ENCODE results near the gene METTL15. TPM values are rescaled to one million over a fixed set of nuclear protein-coding genes. Genes with fewer than 3 reads are reported as not detected.

METTL15 gene
- total and polyA plus RNA-seq, 4 donors, result 3.4 to 36.3 (median 9.0) TPM

DNA sequence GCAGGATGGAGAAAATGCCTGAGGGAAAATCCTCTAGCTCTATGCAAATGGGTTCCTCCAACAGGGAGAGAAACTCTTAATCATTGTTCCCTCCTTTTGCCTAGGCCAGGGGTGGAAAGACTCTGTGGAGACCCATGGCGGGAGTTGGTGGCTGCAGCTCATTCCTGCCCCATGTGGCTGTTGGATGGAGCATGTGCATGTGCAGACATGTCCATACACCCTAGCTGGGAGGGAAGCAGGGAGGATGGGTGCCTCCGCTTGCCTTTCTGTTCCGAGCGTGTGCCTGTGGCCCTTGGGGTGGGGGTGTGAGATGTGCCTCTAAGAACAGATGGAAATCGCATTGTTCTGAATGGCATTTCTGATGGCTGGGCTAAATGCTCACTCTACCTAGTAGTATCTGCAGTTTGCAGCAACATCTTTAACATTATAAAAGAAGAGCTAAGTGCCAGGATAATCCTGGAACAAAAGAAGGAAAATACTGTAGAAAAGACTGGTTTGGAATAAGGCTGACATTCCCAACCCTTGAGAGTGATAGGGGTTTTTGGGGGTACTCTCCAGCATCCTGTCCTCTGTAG is 31.7 kb downstream of the METTL15 start:
- no peaks in the 10 kb centered on the region for H3K4me1 ChIP-seq (ENCODE audit: control insufficient read depth in 5 of 5, insufficient read depth in 5 of 5, low read length in 5 of 5)
- no peak for DNase-seq
- TF ChIP-seq, protein P1, sequence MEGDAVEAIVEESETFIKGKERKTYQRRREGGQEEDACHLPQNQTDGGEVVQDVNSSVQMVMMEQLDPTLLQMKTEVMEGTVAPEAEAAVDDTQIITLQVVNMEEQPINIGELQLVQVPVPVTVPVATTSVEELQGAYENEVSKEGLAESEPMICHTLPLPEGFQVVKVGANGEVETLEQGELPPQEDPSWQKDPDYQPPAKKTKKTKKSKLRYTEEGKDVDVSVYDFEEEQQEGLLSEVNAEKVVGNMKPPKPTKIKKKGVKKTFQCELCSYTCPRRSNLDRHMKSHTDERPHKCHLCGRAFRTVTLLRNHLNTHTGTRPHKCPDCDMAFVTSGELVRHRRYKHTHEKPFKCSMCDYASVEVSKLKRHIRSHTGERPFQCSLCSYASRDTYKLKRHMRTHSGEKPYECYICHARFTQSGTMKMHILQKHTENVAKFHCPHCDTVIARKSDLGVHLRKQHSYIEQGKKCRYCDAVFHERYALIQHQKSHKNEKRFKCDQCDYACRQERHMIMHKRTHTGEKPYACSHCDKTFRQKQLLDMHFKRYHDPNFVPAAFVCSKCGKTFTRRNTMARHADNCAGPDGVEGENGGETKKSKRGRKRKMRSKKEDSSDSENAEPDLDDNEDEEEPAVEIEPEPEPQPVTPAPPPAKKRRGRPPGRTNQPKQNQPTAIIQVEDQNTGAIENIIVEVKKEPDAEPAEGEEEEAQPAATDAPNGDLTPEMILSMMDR (IDR thresholded peaks at IDR 0.05; ENCODE audit: control extremely low read depth, extremely low read depth), result no peak
- H3K9me3 ChIP-seq (ENCODE audit: control insufficient read depth in 4 of 4, insufficient read depth in 3 of 4, low read length in 3 of 4), result peaks cover 0 to 23% (median 8%) of the 10 kb centered on the region in 4 donors
- no peak overlapping the region for H3K9ac ChIP-seq (ENCODE audit: insufficient read depth in 1 of 2, low read length in 2 of 2)
- ATAC-seq (ENCODE audit: insufficient read depth, low FRiP score), result no peak
- H3K36me3 ChIP-seq (ENCODE audit: control insufficient read depth in 4 of 4, insufficient read depth in 4 of 4, low read length in 4 of 4), result peaks cover 0 to 7% (median 4%) of the 10 kb centered on the region in 4 donors
- H3K27me3 ChIP-seq (ENCODE audit: control insufficient read depth in 3 of 3, insufficient read depth in 3 of 3, low read length in 2 of 3), result no peaks in the 10 kb centered on the region
- WGBS, 2 donors, result 99% methylated on average over 5 of the region's 5 CpGs
- H3K4me3 ChIP-seq, result no peak overlapping the region
- H3K27ac ChIP-seq (ENCODE audit: low read depth in 1 of 2, low read length in 1 of 2), result no peak overlapping the region

- H3K4me1 ChIP-seq (ENCODE audit: control insufficient read depth in 5 of 5, insufficient read depth in 5 of 5, low read length in 5 of 5), result no peaks in the 10 kb centered on the region
- H3K4me3 ChIP-seq, result no peak overlapping the region
Observed at GRCh38 chr11:28140689-28141455, 32.7 kb downstream of the METTL15 start.

GRCh38 chr11:28142724-28143123 is 34.5 kb downstream of the METTL15 start:
- H3K27me3 ChIP-seq (ENCODE audit: control insufficient read depth in 3 of 3, insufficient read depth in 3 of 3, low read length in 2 of 3), result no peaks in the 10 kb centered on the region
- H3K27ac ChIP-seq (ENCODE audit: low read depth in 1 of 2, low read length in 1 of 2), result no peak overlapping the region
- H3K9ac ChIP-seq (ENCODE audit: insufficient read depth in 1 of 2, low read length in 2 of 2), result no peak overlapping the region
- no peak for ATAC-seq (ENCODE audit: insufficient read depth, low FRiP score)
- no peak overlapping the region for H3K4me3 ChIP-seq
- TF ChIP-seq, protein P1 (IDR thresholded peaks at IDR 0.05; ENCODE audit: control extremely low read depth, extremely low read depth), result no peak
- H3K36me3 ChIP-seq (ENCODE audit: control insufficient read depth in 4 of 4, insufficient read depth in 4 of 4, low read length in 4 of 4), result peaks cover 0 to 5% (median 3%) of the 10 kb centered on the region in 4 donors
- DNase-seq, result no peak
- H3K9me3 ChIP-seq (ENCODE audit: control insufficient read depth in 4 of 4, insufficient read depth in 3 of 4, low read length in 3 of 4), result peaks cover 0 to 20% (median 8%) of the 10 kb centered on the region in 4 donors
- H3K4me1 ChIP-seq (ENCODE audit: control insufficient read depth in 5 of 5, insufficient read depth in 5 of 5, low read length in 5 of 5), result no peaks in the 10 kb centered on the region
- WGBS, 2 donors, result 95 to 97% methylated on average over 1 of the region's 1 CpG

More at GRCh38 chr11:28140689-28141455, 32.7 kb downstream of the METTL15 start:
- H3K27ac ChIP-seq (ENCODE audit: low read depth in 1 of 2, low read length in 1 of 2), result no peak overlapping the region
- no peak overlapping the region for H3K9ac ChIP-seq (ENCODE audit: insufficient read depth in 1 of 2, low read length in 2 of 2)
- TF ChIP-seq, protein P1 (IDR thresholded peaks at IDR 0.05; ENCODE audit: control extremely low read depth, extremely low read depth), result no peak
- WGBS, 2 donors, result 98% methylated on average over 9 of the region's 9 CpGs
- no peaks in the 10 kb centered on the region for H3K27me3 ChIP-seq (ENCODE audit: control insufficient read depth in 3 of 3, insufficient read depth in 3 of 3, low read length in 2 of 3)
- ATAC-seq (ENCODE audit: insufficient read depth, low FRiP score) (no peak), DNase-seq (no peak)
- H3K36me3 ChIP-seq (ENCODE audit: control insufficient read depth in 4 of 4, insufficient read depth in 4 of 4, low read length in 4 of 4), result peaks cover 0 to 6% (median 4%) of the 10 kb centered on the region in 4 donors
- peaks cover 0 to 23% (median 8%) of the 10 kb centered on the region in 4 donors for H3K9me3 ChIP-seq (ENCODE audit: control insufficient read depth in 4 of 4, insufficient read depth in 3 of 4, low read length in 3 of 4)
